Astrocyte (in vitro differentiated cells and primary cell): ENCODE data around the gene EMX1. TPM values are rescaled to one million over a fixed set of nuclear protein-coding genes. Genes with fewer than 3 reads are reported as not detected.

Experiments
- DNase-seq: peaks from one replicate; pipeline ENCODE4 v3.0.0-alpha.2; 2010; ENCODE audit warnings: low read depth
- FAIRE-seq: peaks from 2 replicates; lab custom pipeline; 2011; peaks lifted over from hg19 to GRCh38; lab: Jason Lieb, UNC
- H2AFZ ChIP-seq: 2 replicates; pipeline ENCODE4 v1.6.0; 2012; ENCODE audit warnings: low read depth, low read length, inconsistent platforms
- H3K27ac ChIP-seq: 2 replicates; pipeline ENCODE4 v1.5.1; 2011; ENCODE audit warnings: low read depth, low read length, inconsistent platforms
- H3K27me3 ChIP-seq: 2 replicates; pipeline ENCODE4 v1.6.0; 2011; ENCODE audit warnings: low read length, inconsistent platforms; ENCODE audit not compliant: insufficient read depth
- H3K36me3 ChIP-seq: 2 replicates; pipeline ENCODE4 v1.5.1; 2011; ENCODE audit warnings: low read length, inconsistent platforms; ENCODE audit not compliant: insufficient read depth
- H3K4me1 ChIP-seq: 2 replicates; pipeline ENCODE4 v1.5.1; 2011; ENCODE audit warnings: low read length, inconsistent platforms; ENCODE audit not compliant: insufficient read depth
- H3K4me2 ChIP-seq: 2 replicates; pipeline ENCODE4 v1.6.0; 2012; ENCODE audit warnings: low read length, inconsistent platforms
- H3K4me3 ChIP-seq: 2 replicates; pipeline ENCODE4 v1.5.1; 2011; ENCODE audit warnings: low read depth, mild to moderate bottlenecking, low read length, inconsistent platforms; ENCODE audit not compliant: insufficient read depth
- H3K79me2 ChIP-seq: 2 replicates; pipeline ENCODE4 v1.6.0; 2012; ENCODE audit warnings: mild to moderate bottlenecking, low read length, inconsistent platforms; ENCODE audit not compliant: insufficient read depth
- H3K9ac ChIP-seq: 2 replicates; pipeline ENCODE4 v1.6.0; 2012; ENCODE audit warnings: mild to moderate bottlenecking, low read length, inconsistent platforms
- H3K9me3 ChIP-seq: 2 replicates; pipeline ENCODE4 v1.5.1; 2012; ENCODE audit warnings: low read depth, mild to moderate bottlenecking, low read length, inconsistent platforms; ENCODE audit not compliant: insufficient read depth
- H4K20me1 ChIP-seq: 2 replicates; pipeline ENCODE4 v1.6.0; 2012; ENCODE audit warnings: low read length, inconsistent platforms; ENCODE audit not compliant: insufficient read depth
- H3K27ac Mint-ChIP-seq: one replicate; pipeline ENCODE4 v1.8.0; 2021; ENCODE audit warnings: mild to moderate bottlenecking, mixed read lengths; ENCODE audit not compliant: unreplicated experiment
- H3K27me3 Mint-ChIP-seq: one replicate; pipeline ENCODE4 v1.8.0; 2021; ENCODE audit warnings: low read depth, mixed read lengths; ENCODE audit not compliant: unreplicated experiment
- H3K36me3 Mint-ChIP-seq: one replicate; pipeline ENCODE4 v1.8.0; 2021; ENCODE audit warnings: low read depth, mixed read lengths; ENCODE audit not compliant: unreplicated experiment
- H3K4me1 Mint-ChIP-seq: one replicate; pipeline ENCODE4 v1.8.0; 2021; ENCODE audit warnings: low read depth, mixed read lengths; ENCODE audit not compliant: unreplicated experiment
- H3K4me3 Mint-ChIP-seq: one replicate; pipeline ENCODE4 v1.8.0; 2021; ENCODE audit warnings: mild to moderate bottlenecking, moderate library complexity, mixed read lengths; ENCODE audit not compliant: unreplicated experiment
- H3K9me3 Mint-ChIP-seq: one replicate; pipeline ENCODE4 v1.8.0; 2021; ENCODE audit warnings: mild to moderate bottlenecking, mixed read lengths; ENCODE audit not compliant: unreplicated experiment
- CTCF ChIP-seq: IDR thresholded peaks from 2 replicates; pipeline ENCODE4 v1.5.1; 2011; ENCODE audit warnings: low read depth, mild to moderate bottlenecking, inconsistent platforms, low read length, moderate library complexity; ENCODE audit not compliant: insufficient read depth
- EZH2 ChIP-seq: IDR thresholded peaks from 2 replicates; pipeline ENCODE4 v1.6.1; 2012; ENCODE audit warnings: mild to moderate bottlenecking, low read length, inconsistent platforms; ENCODE audit not compliant: insufficient read depth
- total RNA-seq: library from RNA; stranded (reverse); gene quantifications from 2 replicates; pipeline ENCODE4 v1.2.1, GENCODE V29; 2021

EMX1 gene
- total RNA-seq, 1 donor from 2014 or later = 0.48 TPM

GRCh38 chr2:72892506-72893173 lies 24.7 kb upstream of the EMX1 start:
- Mint-ChIP-seq H3K27ac (no peak overlapping the region), H3K27me3 (peaks cover 35% of the 10 kb centered on the region), H3K4me3 (no peak overlapping the region), H3K9me3 (no peaks in the 10 kb centered on the region), H3K4me1 (peaks cover 14% of the 10 kb centered on the region), H3K36me3 (peaks cover 19% of the 10 kb centered on the region)
- Histone ChIP-seq H3K4me1 (peaks cover 9% of the 10 kb centered on the region), H3K9ac (no peak overlapping the region), H3K36me3 (no peaks in the 10 kb centered on the region), H3K9me3 (no peaks in the 10 kb centered on the region), H2AFZ (no peak overlapping the region), H3K27ac (no peak overlapping the region), H3K4me3 (no peak overlapping the region), H4K20me1 (peaks cover 15% of the 10 kb centered on the region), H3K4me2 (no peak overlapping the region), H3K27me3 (peaks cover 10% of the 10 kb centered on the region), H3K79me2 (no peaks in the 10 kb centered on the region)
- TF ChIP-seq CTCF (peak; percentile 69), EZH2 (no peak)
- FAIRE-seq (no peak), DNase-seq (peak; percentile 38)

GRCh38 chr2:72893594-72894319 lies 23.6 kb upstream of the EMX1 start:
- Histone ChIP-seq H3K27ac (no peak overlapping the region), H3K4me1 (peaks cover 7% of the 10 kb centered on the region), H3K9me3 (no peaks in the 10 kb centered on the region), H3K36me3 (no peaks in the 10 kb centered on the region), H3K4me3 (no peak overlapping the region), H2AFZ (peak overlapping the region; percentile 28), H3K27me3 (peaks cover 19% of the 10 kb centered on the region), H3K79me2 (no peaks in the 10 kb centered on the region), H3K9ac (no peak overlapping the region), H3K4me2 (no peak overlapping the region), H4K20me1 (peaks cover 6% of the 10 kb centered on the region)
- no peak for TF ChIP-seq EZH2
- TF ChIP-seq CTCF = peak; percentile 74
- Mint-ChIP-seq H3K4me1 (peaks cover 12% of the 10 kb centered on the region), H3K27ac (no peak overlapping the region), H3K27me3 (peaks cover 38% of the 10 kb centered on the region), H3K9me3 (no peaks in the 10 kb centered on the region), H3K36me3 (peaks cover 19% of the 10 kb centered on the region), H3K4me3 (no peak overlapping the region)
- DNase-seq (peak; percentile 33), FAIRE-seq (peak; percentile 52)
